ENCODE measurements around the gene ERCC6L2.

Gene ERCC6L2

GRCh38 chr9:95952471-95952870 lies 77.0 kb downstream of the ERCC6L2 start:
- Histone ChIP-seq H3K4me1 (ENCODE audit: control insufficient read depth, insufficient read depth, low read length, unreplicated experiment) (no peaks in the 10 kb centered on the region), H2AFZ (ENCODE audit: low read length, unreplicated experiment) (no peak overlapping the region), H3K36me3 (ENCODE audit: insufficient read depth, low read length) (peaks cover 64% of the 10 kb centered on the region), H3K79me2 (ENCODE audit: control insufficient read depth, insufficient read depth, low read length, unreplicated experiment) (no peaks in the 10 kb centered on the region), H3K27me3 (ENCODE audit: insufficient read depth, low read length) (no peaks in the 10 kb centered on the region), H3K27ac (ENCODE audit: low read depth, low read length) (no peak overlapping the region), H3K4me3 (ENCODE audit: low read depth, low read length) (no peak overlapping the region)

GRCh38 chr9:95953986-95954385 lies 78.5 kb downstream of the ERCC6L2 start:
- Histone ChIP-seq H3K27me3 (ENCODE audit: insufficient read depth, low read length) (no peaks in the 10 kb centered on the region), H3K4me3 (ENCODE audit: low read depth, low read length) (no peak overlapping the region), H3K79me2 (ENCODE audit: control insufficient read depth, insufficient read depth, low read length, unreplicated experiment) (no peaks in the 10 kb centered on the region), H3K36me3 (ENCODE audit: insufficient read depth, low read length) (peaks cover 50% of the 10 kb centered on the region), H3K27ac (ENCODE audit: low read depth, low read length) (no peak overlapping the region), H3K4me1 (ENCODE audit: control insufficient read depth, insufficient read depth, low read length, unreplicated experiment) (no peaks in the 10 kb centered on the region), H2AFZ (ENCODE audit: low read length, unreplicated experiment) (no peak overlapping the region)

- Histone ChIP-seq H3K27ac (ENCODE audit: low read depth, low read length) (no peak overlapping the region), H3K4me3 (ENCODE audit: low read depth, low read length) (no peak overlapping the region), H3K27me3 (ENCODE audit: insufficient read depth, low read length) (no peaks in the 10 kb centered on the region), H3K79me2 (ENCODE audit: control insufficient read depth, insufficient read depth, low read length, unreplicated experiment) (no peaks in the 10 kb centered on the region), H3K36me3 (ENCODE audit: insufficient read depth, low read length) (peaks cover 44% of the 10 kb centered on the region), H3K4me1 (ENCODE audit: control insufficient read depth, insufficient read depth, low read length, unreplicated experiment) (no peaks in the 10 kb centered on the region), H2AFZ (ENCODE audit: low read length, unreplicated experiment) (no peak overlapping the region)
Observed at GRCh38 chr9:95954940-95955339, 79.4 kb downstream of the ERCC6L2 start.

GRCh38 chr9:95962936-95963335 lies 87.4 kb downstream of the ERCC6L2 start:
- Histone ChIP-seq H3K27me3 (ENCODE audit: insufficient read depth, low read length) (no peaks in the 10 kb centered on the region), H3K36me3 (ENCODE audit: insufficient read depth, low read length) (no peaks in the 10 kb centered on the region), H3K79me2 (ENCODE audit: control insufficient read depth, insufficient read depth, low read length, unreplicated experiment) (no peaks in the 10 kb centered on the region), H2AFZ (ENCODE audit: low read length, unreplicated experiment) (no peak overlapping the region), H3K4me3 (ENCODE audit: low read depth, low read length) (no peak overlapping the region), H3K4me1 (ENCODE audit: control insufficient read depth, insufficient read depth, low read length, unreplicated experiment) (no peaks in the 10 kb centered on the region), H3K27ac (ENCODE audit: low read depth, low read length) (no peak overlapping the region)

GRCh38 chr9:95963659-95964058 lies 88.2 kb downstream of the ERCC6L2 start:
- H2AFZ ChIP-seq (ENCODE audit: low read length, unreplicated experiment) = no peak overlapping the region
- H3K79me2 ChIP-seq (ENCODE audit: control insufficient read depth, insufficient read depth, low read length, unreplicated experiment) = no peaks in the 10 kb centered on the region
- H3K27me3 ChIP-seq (ENCODE audit: insufficient read depth, low read length) = no peaks in the 10 kb centered on the region
- H3K4me1 ChIP-seq (ENCODE audit: control insufficient read depth, insufficient read depth, low read length, unreplicated experiment) = no peaks in the 10 kb centered on the region
- no peak overlapping the region for H3K4me3 ChIP-seq (ENCODE audit: low read depth, low read length)
- no peak overlapping the region for H3K27ac ChIP-seq (ENCODE audit: low read depth, low read length)
- no peaks in the 10 kb centered on the region for H3K36me3 ChIP-seq (ENCODE audit: insufficient read depth, low read length)

GRCh38 chr9:95966306-95966705 lies 90.8 kb downstream of the ERCC6L2 start:
- no peaks in the 10 kb centered on the region for H3K79me2 ChIP-seq (ENCODE audit: control insufficient read depth, insufficient read depth, low read length, unreplicated experiment)
- H3K36me3 ChIP-seq (ENCODE audit: insufficient read depth, low read length) = peaks cover 6% of the 10 kb centered on the region; the same call in 1 of the 2 replicates
- H2AFZ ChIP-seq (ENCODE audit: low read length, unreplicated experiment) = no peak overlapping the region
- H3K4me1 ChIP-seq (ENCODE audit: control insufficient read depth, insufficient read depth, low read length, unreplicated experiment) = no peaks in the 10 kb centered on the region
- H3K27ac ChIP-seq (ENCODE audit: low read depth, low read length) = no peak overlapping the region
- H3K27me3 ChIP-seq (ENCODE audit: insufficient read depth, low read length) = no peaks in the 10 kb centered on the region
- H3K4me3 ChIP-seq (ENCODE audit: low read depth, low read length) = no peak overlapping the region

GRCh38 chr9:95970317-95970716 lies 94.8 kb downstream of the ERCC6L2 start:
- Histone ChIP-seq H3K4me1 (ENCODE audit: control insufficient read depth, insufficient read depth, low read length, unreplicated experiment) (no peaks in the 10 kb centered on the region), H2AFZ (ENCODE audit: low read length, unreplicated experiment) (no peak overlapping the region), H3K4me3 (ENCODE audit: low read depth, low read length) (no peak overlapping the region), H3K79me2 (ENCODE audit: control insufficient read depth, insufficient read depth, low read length, unreplicated experiment) (no peaks in the 10 kb centered on the region), H3K27me3 (ENCODE audit: insufficient read depth, low read length) (no peaks in the 10 kb centered on the region), H3K27ac (ENCODE audit: low read depth, low read length) (no peak overlapping the region), H3K36me3 (ENCODE audit: insufficient read depth, low read length) (peaks cover 17% of the 10 kb centered on the region)

GRCh38 chr9:95971815-95972214 lies 96.3 kb downstream of the ERCC6L2 start:
- H3K27ac ChIP-seq (ENCODE audit: low read depth, low read length) = no peak overlapping the region
- no peak overlapping the region for H3K4me3 ChIP-seq (ENCODE audit: low read depth, low read length)
- peaks cover 17% of the 10 kb centered on the region for H3K36me3 ChIP-seq (ENCODE audit: insufficient read depth, low read length)
- H3K4me1 ChIP-seq (ENCODE audit: control insufficient read depth, insufficient read depth, low read length, unreplicated experiment) = no peaks in the 10 kb centered on the region
- no peaks in the 10 kb centered on the region for H3K27me3 ChIP-seq (ENCODE audit: insufficient read depth, low read length)
- no peaks in the 10 kb centered on the region for H3K79me2 ChIP-seq (ENCODE audit: control insufficient read depth, insufficient read depth, low read length, unreplicated experiment)
- no peak overlapping the region for H2AFZ ChIP-seq (ENCODE audit: low read length, unreplicated experiment)

GRCh38 chr9:95974389-95974788 lies 98.9 kb downstream of the ERCC6L2 start:
- Histone ChIP-seq H3K36me3 (ENCODE audit: insufficient read depth, low read length) (peaks cover 21% of the 10 kb centered on the region), H2AFZ (ENCODE audit: low read length, unreplicated experiment) (no peak overlapping the region), H3K4me3 (ENCODE audit: low read depth, low read length) (no peak overlapping the region), H3K4me1 (ENCODE audit: control insufficient read depth, insufficient read depth, low read length, unreplicated experiment) (no peaks in the 10 kb centered on the region), H3K79me2 (ENCODE audit: control insufficient read depth, insufficient read depth, low read length, unreplicated experiment) (no peaks in the 10 kb centered on the region), H3K27me3 (ENCODE audit: insufficient read depth, low read length) (no peaks in the 10 kb centered on the region), H3K27ac (ENCODE audit: low read depth, low read length) (no peak overlapping the region)

GRCh38 chr9:95977371-95977770 lies 101.9 kb downstream of the ERCC6L2 start:
- H3K79me2 ChIP-seq (ENCODE audit: control insufficient read depth, insufficient read depth, low read length, unreplicated experiment) = no peaks in the 10 kb centered on the region
- peaks cover 9% of the 10 kb centered on the region for H3K36me3 ChIP-seq (ENCODE audit: insufficient read depth, low read length)
- H3K27me3 ChIP-seq (ENCODE audit: insufficient read depth, low read length) = no peaks in the 10 kb centered on the region
- H2AFZ ChIP-seq (ENCODE audit: low read length, unreplicated experiment) = no peak overlapping the region
- H3K4me3 ChIP-seq (ENCODE audit: low read depth, low read length) = no peak overlapping the region
- peaks cover 5% of the 10 kb centered on the region for H3K4me1 ChIP-seq (ENCODE audit: control insufficient read depth, insufficient read depth, low read length, unreplicated experiment)
- no peak overlapping the region for H3K27ac ChIP-seq (ENCODE audit: low read depth, low read length)

GRCh38 chr9:95978106-95978505 lies 102.6 kb downstream of the ERCC6L2 start:
- Histone ChIP-seq H3K4me1 (ENCODE audit: control insufficient read depth, insufficient read depth, low read length, unreplicated experiment) (peaks cover 5% of the 10 kb centered on the region), H2AFZ (ENCODE audit: low read length, unreplicated experiment) (no peak overlapping the region), H3K79me2 (ENCODE audit: control insufficient read depth, insufficient read depth, low read length, unreplicated experiment) (no peaks in the 10 kb centered on the region), H3K4me3 (ENCODE audit: low read depth, low read length) (no peak overlapping the region), H3K27me3 (ENCODE audit: insufficient read depth, low read length) (no peaks in the 10 kb centered on the region), H3K27ac (ENCODE audit: low read depth, low read length) (no peak overlapping the region), H3K36me3 (ENCODE audit: insufficient read depth, low read length) (peaks cover 7% of the 10 kb centered on the region)

Data from ACC112 (cell line).